Measurements from ENCODE around the gene DYNC2H1. TPM values are rescaled to one million over a fixed set of nuclear protein-coding genes. Genes with fewer than 3 reads are reported as not detected.
A peak's percentile ranks its signal among the peaks of the same experiment; 100 is the strongest.

DYNC2H1 gene
- total RNA-seq, 1 experiment from 2014 or later = 29.4 TPM

DNA sequence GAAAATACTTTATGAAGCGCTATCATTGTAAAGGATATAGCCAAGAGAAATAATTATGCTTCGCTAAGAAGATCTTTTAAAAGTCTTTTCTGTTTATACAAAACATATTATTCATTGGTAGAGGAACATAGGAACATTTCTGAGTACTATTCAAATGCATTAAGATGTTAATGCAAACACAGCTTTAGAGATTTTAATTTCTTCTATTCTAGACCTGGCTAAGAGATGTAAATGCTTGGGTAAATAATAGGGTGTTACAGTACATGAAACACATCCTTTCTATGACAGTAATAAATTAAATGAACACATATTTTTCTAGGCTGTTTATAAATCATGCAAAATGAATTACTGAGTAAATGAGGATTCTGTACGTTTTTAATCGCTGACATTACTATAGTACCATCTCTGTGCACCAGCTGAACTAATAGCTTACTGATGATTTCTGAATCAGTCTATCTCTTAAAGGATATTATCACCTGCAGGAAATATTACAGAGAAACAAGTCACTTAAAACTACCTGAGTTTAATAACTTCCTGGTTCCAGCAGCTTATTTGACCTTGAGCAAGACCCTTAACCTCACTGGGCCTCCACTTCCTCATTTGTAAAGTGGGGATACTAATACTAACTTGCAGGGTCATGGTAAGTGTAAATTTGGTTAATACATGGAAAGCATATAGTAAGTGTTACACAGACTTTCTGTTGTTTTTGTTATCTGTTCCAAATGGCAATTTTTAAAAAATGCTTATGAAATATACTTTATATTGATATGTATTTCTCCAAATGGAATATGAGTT, 344.9 kb downstream of the DYNC2H1 start:
- DNase-seq (ENCODE audit: low read depth) = no peak

DNA sequence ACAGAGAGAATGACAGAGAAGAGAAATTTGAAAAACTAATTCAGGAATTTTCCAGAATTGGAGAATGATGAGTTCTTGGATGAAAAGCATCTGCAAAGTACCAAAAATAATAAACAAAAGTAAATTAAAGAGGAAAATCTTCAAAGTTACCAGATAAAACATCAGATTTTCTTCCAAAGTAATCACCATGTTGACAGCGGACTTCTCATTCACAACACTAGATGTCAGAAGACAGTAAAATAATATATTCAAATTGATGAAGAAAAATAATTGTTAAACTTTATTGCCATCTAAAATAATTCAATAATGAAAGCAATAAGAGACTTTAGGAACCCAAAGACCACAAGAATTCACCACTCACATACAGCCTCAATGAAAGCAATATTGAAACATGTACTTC, 355.2 kb downstream of the DYNC2H1 start:
- DNase-seq (ENCODE audit: low read depth) = no peak

DNA sequence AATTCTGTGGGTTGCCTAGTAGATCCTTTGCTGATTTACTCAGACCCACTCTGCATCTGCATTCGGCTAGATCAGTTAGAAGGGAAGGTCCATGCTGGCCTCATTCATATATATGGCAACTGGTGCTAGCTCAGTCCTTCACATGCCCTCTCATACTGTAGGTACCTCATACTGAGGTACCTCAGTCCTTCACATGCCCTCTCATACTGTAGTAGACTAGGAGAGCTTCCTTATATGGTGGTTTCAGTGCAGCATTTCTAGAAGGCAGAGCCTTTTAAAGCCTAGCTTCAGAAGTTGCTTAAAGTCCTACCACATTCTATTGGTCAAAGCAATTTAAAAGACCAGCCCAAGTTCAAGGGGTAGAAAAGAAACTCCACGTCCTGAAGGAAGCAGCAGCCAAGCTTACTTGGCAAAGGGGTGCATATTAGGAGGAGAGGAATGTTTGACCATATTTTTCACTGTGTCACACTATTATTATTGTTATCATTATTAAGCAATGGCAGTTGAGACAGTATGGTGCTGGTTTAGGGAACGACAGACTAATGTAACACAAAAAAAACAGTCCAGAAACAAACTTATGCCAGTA, 356.4 kb downstream of the DYNC2H1 start:
- no peak for DNase-seq (ENCODE audit: low read depth)

DNA sequence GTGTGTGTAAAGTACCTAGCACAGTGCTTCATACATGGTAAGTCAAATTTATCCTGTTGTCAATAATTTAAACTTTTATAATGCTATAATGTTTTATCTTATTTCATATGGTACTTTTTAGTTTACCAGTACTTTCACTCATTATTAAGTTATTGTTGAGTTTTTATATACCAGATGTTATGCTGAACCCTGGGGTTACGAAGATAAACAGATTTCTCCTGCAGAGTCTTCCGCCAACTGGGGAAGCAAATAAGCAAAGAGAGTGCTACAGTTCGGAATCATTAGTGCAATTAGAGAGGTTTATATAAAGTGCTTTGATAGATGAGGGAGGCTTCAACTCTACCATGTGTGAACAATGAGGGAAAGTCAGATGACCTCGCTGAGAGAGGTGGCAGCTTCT, 362.3 kb downstream of the DYNC2H1 start:
- DNase-seq (ENCODE audit: low read depth) = no peak

DNA sequence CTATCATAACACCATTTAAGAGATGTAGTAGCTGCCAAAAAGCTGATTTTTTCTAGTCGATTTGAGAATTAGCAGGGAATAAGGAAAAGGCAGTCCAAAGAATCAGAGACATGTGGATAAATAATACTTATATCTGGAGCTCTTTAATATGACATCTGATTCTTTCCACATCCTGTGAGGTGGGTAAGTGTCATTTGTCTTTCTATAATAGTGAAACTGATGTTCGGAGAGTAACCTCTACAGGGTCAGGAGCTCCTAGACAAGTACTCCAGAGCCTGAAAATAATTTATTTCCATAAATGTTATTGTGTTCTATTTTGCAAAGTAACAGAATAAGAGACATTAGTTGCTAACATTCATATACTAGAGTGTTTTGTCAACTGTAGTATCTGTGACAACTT, 367.6 kb downstream of the DYNC2H1 start:
- no peak for DNase-seq (ENCODE audit: low read depth)

DNA sequence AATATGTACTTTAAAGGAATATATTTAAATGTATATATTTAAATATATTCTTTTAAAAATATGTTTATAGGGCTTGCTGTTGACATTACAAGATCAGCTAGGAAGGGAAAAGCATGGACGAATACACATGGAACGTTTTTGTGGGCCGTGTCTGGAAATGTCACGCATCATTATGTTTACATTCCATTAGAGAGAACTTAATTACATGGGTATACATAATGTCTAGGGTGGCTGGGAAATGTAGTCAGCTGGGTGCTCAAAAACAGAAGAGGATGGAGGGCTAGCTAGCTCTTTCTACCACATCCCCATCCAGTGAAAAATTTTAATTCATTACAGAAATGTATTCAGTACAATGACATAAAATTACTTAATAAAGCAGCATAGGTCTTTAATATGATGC, 371.2 kb downstream of the DYNC2H1 start:
- no peak for DNase-seq (ENCODE audit: low read depth)

DNA sequence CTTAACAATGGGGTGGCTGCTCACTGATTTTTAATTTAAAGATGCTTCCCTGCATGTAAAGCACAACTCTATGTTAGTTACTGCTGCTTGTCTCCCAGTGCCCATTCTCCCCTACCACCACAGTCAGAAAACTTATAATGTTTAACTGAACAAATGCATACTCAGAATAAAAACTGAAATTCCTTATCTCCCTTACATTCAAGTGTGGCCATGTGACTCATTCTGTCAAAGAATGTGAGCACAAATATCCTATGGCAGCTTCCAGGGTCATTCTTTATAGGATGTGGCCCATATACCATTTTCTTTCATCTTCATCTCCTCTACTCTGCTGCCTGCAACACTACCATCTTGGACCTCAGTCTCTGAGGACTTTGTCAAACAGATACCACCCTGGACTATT, 374.8 kb downstream of the DYNC2H1 start:
- no peak for DNase-seq (ENCODE audit: low read depth)

DNA sequence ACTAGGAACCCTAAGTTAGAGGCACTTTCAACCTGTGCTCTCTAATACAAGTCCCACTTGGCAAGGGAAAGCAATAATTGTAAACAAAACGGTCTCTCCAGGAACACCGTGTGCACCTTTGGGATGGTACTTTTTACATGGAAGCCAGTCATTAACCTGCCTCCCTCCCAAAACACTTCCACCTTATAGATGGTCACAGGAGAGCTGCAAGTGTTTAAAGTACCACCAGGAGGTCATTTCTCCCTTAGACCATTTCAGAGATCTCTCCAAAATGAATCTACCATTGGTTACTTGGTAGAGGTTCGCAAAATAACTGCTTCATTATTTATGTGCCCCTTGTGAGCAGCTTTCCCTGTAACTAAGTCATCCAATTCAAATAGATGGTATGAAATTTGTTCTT, 375.3 kb downstream of the DYNC2H1 start:
- DNase-seq (ENCODE audit: low read depth) = no peak

DNA sequence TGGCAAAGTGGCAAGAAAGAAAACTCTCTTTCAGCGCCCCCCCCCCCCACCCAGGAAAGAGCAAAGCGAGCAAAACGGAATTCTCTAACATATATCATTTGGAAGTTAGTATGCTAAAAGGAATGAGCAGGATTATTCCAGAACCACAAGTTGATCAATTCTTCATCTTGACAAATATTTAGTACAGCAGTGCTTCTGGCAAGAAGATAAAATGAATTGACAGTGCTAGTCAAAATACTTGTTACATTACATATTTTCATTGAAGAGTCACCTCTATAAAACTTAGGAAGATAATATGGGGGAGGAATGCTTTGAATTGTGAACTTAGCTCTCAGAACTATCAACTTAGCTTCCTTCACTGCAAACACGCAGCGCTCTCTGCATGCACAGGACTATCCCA, 377.4 kb downstream of the DYNC2H1 start:
- DNase-seq (ENCODE audit: low read depth) = no peak

DNA sequence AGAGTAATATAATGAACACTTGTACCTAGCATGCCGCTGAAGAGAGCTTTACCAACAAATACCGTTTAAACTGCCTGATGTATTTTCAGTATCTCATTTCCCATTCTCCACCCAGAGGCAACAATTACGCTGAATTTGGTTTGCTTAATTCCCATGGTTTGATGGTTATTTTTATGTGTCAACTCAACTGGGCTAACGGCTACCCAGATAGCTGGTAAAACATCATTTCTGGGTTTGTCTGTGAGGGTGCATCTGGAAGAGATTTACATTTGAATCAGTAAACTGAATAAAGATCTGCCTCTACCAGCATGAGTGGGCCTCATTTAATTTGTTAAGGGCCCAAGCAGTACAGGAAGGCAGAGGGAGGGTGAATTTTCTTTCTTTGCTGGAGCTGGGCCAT, 377.9 kb downstream of the DYNC2H1 start:
- DNase-seq (ENCODE audit: low read depth) = no peak

DNA sequence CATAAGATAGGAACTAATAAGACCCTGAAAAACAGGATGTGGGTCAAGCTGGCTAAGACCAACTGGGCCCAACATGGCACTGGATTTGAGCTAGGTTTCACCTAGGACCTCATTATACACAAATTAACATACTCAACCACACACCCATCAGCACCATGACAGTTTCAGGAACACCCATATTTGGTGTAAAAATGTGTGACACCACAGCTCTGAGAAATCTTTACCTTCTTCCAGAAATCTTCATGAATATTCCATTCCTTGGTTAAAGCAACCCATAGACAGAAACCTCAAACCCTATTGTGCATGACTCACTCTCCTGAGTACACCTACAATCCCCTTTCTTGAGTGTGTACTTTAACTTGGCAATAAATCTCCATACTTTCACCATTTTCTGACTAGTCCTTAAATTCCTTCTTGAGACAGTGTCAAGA, 378.8 kb downstream of the DYNC2H1 start:
- peak; percentile 56 for DNase-seq (ENCODE audit: low read depth)

DNA sequence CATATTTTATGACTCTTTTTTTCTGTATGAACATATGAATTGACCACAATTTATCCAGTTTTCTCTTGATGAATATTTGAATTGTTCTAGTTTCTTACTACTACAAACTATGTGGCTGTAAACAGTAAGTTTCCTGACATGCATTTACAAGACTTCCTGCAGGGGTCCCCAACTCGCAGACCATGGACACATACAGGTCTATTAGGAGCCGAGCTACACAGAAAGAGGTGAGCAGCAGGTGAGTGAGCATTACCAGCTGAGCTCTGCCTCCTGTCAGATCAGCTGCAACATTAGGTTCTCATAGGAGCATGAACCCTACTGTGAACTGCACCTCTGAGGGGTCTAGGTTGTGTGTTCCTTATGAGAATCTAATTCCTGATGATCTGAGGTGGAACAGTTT, 379.4 kb downstream of the DYNC2H1 start:
- no peak for DNase-seq (ENCODE audit: low read depth)

DNA sequence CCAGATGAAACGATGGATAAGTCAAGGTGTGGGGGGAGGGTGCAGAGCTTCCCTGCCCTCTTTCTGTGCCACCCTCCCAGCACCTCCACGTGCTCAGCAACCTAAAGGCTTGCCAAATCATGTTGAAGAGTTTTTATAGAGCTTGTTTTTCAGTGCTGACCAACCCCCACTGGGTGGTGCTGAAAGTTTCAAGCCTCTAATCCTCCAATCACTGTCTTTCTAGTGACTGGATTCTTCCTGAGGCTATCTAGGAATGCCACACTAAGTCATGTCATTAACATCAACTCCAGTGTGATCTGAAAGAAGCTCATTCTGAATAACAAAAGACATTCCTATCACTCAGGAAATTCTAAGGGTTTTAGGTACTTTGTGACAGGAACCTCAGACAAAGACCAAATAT, 382.6 kb downstream of the DYNC2H1 start:
- DNase-seq (ENCODE audit: low read depth) = no peak

DNA sequence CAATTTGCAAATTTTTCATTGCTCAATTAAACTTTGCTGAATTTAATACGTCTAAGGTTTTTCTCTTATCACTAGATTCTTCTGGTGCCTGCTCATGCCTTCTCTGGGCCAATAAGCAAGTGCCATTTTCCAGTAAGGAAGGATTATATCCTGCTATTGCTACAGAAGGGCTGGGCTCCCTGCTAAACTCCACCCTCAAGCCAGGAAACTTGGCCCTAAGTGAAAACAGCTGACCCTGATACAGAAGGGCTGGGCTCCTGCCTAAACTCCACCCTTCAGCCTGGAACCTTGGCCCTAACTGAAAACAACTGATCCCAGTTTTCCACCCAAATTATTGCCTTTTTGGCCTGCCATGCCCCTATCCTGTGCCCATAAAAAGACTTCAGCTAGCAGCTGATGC, 385.3 kb downstream of the DYNC2H1 start:
- no peak for DNase-seq (ENCODE audit: low read depth)

DNA sequence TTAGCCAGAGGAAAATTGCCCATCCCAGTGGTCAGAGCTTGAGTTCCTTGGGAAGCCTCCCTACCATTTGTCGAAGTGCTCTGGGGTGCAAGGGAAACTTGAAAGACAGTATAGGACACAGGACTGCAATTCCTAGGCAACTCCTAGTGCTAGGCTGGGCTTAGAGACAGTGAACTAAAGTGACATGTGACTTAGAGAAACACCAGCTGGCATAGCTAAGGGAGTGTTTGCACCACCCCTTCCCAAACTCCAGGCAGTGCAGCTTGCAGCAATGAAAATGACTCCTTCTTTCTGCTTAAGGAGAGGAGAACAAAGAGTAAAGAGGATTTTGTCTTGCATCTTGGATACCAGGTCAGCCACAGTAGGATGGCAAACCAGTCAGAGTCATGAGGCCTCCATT, 388.0 kb downstream of the DYNC2H1 start:
- no peak for DNase-seq (ENCODE audit: low read depth)

DNA sequence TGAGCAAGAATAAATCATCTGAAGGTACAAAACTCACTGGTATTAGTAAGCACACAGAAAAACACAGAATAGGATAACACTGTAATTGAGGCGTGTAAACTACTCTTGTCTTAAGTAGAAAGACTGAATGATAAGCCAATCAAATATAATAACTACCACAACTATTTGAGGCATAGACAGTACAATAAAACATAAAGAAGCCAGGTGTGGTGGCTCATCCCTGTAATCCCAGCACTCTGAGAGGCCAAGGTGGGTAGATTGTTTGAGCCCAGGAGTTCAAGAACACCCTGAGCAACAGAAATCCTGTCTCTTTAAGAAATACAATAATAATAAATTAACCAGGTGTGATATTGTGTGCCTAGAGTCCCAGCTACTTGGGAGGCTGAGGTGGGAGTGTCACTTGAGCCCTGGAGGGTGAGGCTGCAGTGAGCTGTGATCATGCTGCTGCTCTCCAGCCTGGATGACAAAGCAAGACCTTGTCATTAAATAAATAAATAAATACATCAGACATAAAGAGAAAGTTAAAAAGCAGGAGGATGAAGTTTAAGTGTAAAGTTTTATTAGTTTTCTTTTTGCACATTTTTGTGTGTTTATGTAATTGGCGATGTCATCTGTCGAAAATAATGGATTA, 390.6 kb downstream of the DYNC2H1 start:
- DNase-seq (ENCODE audit: low read depth) = peak; percentile 35

DNA sequence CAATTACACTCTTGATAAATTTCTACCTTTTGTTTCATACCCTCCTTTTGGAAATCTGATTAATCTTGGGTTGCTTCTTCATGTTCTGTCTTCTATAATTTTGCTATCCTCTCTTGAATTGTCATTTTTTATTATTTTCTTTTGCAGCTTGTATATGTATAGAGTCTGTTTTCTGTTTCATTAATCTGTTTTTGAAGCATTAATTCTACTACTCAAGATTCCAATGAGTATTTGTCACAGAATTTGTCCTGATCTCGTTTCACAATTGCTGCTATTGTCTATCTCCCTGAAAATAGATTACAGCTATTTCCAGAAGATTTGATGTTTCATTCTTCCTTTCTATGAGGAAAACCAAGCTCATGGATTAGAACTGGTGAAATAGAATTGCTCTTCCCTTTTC, 406.1 kb downstream of the DYNC2H1 start:
- DNase-seq (ENCODE audit: low read depth) = no peak

DNA sequence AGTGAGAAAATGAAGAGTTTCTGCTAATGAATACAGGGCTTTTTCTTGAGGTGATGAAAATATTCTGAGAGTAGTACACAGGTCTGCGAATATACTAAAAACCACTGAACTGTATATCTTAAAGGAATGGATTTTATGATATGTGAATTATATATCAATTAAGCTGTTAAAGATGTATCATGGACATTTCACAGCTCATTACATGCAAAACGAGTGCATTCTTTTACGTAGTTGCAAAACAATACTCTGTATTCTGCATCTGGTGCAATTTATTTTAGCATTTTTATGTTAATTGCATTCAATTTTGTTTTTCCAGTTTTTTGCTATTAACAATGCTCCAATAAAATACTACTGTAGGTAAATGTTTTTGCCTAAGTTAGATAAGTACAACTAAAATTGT, 411.6 kb downstream of the DYNC2H1 start:
- no peak for DNase-seq (ENCODE audit: low read depth)

DNA sequence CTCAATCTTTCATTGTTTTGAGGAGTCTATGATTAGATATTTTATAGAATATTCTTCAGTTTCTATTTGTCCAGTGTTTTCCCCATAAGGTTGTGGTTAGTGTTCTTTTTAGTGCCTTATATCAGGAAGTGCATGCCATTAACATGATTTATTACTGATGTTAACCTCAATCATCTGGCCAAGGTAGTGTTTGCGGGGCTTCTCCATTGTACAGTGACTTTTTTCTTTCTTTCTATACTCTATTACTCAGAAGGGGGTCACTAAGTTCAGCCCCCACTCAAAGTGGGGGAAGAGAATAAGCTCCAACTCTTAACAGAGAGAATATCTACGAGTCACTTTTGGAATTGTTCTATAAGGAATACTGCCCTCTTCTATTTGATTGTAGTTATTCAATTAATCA, 415.8 kb downstream of the DYNC2H1 start:
- DNase-seq (ENCODE audit: low read depth) = peak; percentile 87

DNA sequence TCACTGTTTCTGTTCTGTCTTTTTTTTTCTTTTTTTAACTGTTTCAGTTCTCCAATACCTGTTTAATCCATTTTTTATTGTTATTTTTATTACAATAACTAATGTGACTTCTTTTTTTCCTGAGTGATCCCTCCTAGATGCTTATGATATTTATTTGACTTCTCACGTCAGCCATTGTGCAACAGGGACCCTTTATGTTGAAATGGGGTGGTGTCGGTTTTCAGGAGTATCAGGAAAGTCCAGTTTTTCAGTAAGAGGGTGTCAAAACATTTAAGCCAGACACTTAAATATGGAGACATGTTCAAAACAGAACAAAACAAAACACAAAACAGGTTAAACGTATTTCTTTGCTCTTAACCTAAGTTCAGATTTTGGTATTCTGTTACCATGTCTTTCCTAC, 418.8 kb downstream of the DYNC2H1 start:
- DNase-seq (ENCODE audit: low read depth) = no peak

DNA sequence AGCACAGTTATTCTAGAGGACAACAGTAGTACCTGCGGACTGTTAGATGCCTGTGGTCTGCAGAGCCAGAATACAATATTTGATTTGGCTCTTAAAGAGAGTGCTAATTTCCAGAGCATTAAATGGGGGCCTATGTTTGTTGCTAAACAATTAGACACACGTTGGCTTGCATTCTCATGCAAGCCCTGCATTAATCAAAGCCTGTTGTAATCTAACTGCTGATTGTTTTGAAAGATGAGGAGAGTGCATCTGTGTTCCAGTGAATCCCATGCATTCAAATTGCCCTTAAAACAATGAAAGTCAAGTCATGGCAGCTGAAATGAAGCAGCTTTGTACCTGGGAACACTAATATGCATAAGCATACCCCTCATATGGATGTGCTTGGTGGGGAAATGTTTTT, 419.4 kb downstream of the DYNC2H1 start:
- no peak for DNase-seq (ENCODE audit: low read depth)

DNA sequence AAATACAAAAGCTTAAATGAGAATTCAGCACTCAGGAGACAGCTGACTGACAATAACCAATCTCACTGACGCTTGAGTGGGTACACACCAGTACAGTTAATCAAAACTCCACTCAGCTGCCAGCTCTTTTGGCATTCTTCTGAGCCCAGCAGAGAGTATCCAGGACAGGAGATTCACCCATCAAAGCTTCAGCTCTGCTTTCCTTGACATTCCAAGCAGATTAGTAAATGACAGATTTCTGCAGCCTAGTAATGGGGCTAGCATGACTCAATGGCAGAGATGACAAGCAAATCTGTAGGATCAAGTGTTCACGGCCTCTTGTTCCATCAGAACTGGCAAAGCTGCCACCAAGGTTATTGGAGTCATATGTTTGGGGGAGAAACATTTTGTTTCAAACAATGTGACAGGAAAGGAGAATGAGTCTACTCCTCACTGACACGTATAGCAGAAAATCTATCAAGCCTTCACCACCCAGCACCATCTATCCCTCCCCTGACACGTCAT, 420.0 kb downstream of the DYNC2H1 start:
- peak; percentile 98 for DNase-seq (ENCODE audit: low read depth)

Data from HT1080 (cell line).